Progenitor cell of endocrine pancreas (in vitro differentiated cells): ENCODE results near the gene OR6B3. TPM values are rescaled to one million over a fixed set of nuclear protein-coding genes. Genes with fewer than 3 reads are reported as not detected.

Source experiments
- DNase-seq: peaks from one replicate; pipeline ENCODE4 v3.0.0; 2021; ENCODE audit warnings: low spot score; ENCODE audit not compliant: unreplicated experiment
- H3K27ac Mint-ChIP-seq: 2 replicates; pipeline ENCODE4 v1.8.0; 2021; ENCODE audit warnings: mild to moderate bottlenecking, moderate library complexity, mixed read lengths
- H3K27me3 Mint-ChIP-seq: 2 replicates; pipeline ENCODE4 v1.8.0; 2021; ENCODE audit warnings: mixed read lengths
- H3K36me3 Mint-ChIP-seq: 2 replicates; pipeline ENCODE4 v1.8.0; 2022; ENCODE audit warnings: mixed read lengths; ENCODE audit not compliant: insufficient read depth
- H3K4me1 Mint-ChIP-seq: 2 replicates; pipeline ENCODE4 v1.8.0; 2021; ENCODE audit warnings: low read depth, mixed read lengths
- H3K4me3 Mint-ChIP-seq: 2 replicates; pipeline ENCODE4 v1.8.0; 2021; ENCODE audit warnings: low read depth, mild to moderate bottlenecking, moderate library complexity, mixed read lengths
- H3K9me3 Mint-ChIP-seq: 2 replicates; pipeline ENCODE4 v1.8.0; 2021; ENCODE audit warnings: low read depth, mixed read lengths
- CTCF ChIP-seq: fragments of 200-600 bp; sonication (generic); IDR thresholded peaks from one replicate; pipeline ENCODE4 v1.5.0; 2021; ENCODE audit warnings: antibody characterized with exemption, mild to moderate bottlenecking; ENCODE audit not compliant: unreplicated experiment
- total RNA-seq: library from RNA; stranded (reverse); gene quantifications from 2 replicates; pipeline ENCODE4 v1.2.1, GENCODE V29; 2021

Gene OR6B3
- total RNA-seq, 1 donor from 2014 or later = not detected

- TF ChIP-seq CTCF = no peak
- Mint-ChIP-seq H3K4me1 (no peaks in the 10 kb centered on the region), H3K9me3 (no peaks in the 10 kb centered on the region), H3K27me3 (peaks cover 16% of the 10 kb centered on the region), H3K36me3 (no peaks in the 10 kb centered on the region), H3K27ac (no peak overlapping the region), H3K4me3 (no peak overlapping the region)
- no peak for DNase-seq
Measured at GRCh38 chr2:240066489-240066888, 13.2 kb upstream of the OR6B3 start.

GRCh38 chr2:240064898-240065297, 11.6 kb upstream of the OR6B3 start:
- no peaks in the 10 kb centered on the region for H3K9me3 Mint-ChIP-seq
- H3K27me3 Mint-ChIP-seq = peaks cover 23% of the 10 kb centered on the region
- no peak overlapping the region for H3K4me3 Mint-ChIP-seq
- no peaks in the 10 kb centered on the region for H3K4me1 Mint-ChIP-seq
- no peaks in the 10 kb centered on the region for H3K36me3 Mint-ChIP-seq
- DNase-seq = no peak
- no peak for TF ChIP-seq CTCF
- H3K27ac Mint-ChIP-seq = no peak overlapping the region

- no peak overlapping the region for H3K4me3 Mint-ChIP-seq
- DNase-seq = no peak
- H3K27ac Mint-ChIP-seq = no peak overlapping the region
- H3K4me1 Mint-ChIP-seq = no peaks in the 10 kb centered on the region
- H3K36me3 Mint-ChIP-seq = no peaks in the 10 kb centered on the region
- peak; percentile 70 for TF ChIP-seq CTCF
- H3K27me3 Mint-ChIP-seq = peaks cover 54% of the 10 kb centered on the region
- no peaks in the 10 kb centered on the region for H3K9me3 Mint-ChIP-seq
Measured at GRCh38 chr2:240060977-240061591, 7.8 kb upstream of the OR6B3 start.

GRCh38 chr2:240056678-240057077, 3.4 kb upstream of the OR6B3 start:
- no peak overlapping the region for H3K27ac Mint-ChIP-seq
- no peak for DNase-seq
- H3K9me3 Mint-ChIP-seq = no peaks in the 10 kb centered on the region
- H3K4me3 Mint-ChIP-seq = no peak overlapping the region
- H3K4me1 Mint-ChIP-seq = peaks cover 1% of the 10 kb centered on the region
- no peak for TF ChIP-seq CTCF
- H3K27me3 Mint-ChIP-seq = peaks cover 77% of the 10 kb centered on the region
- no peaks in the 10 kb centered on the region for H3K36me3 Mint-ChIP-seq

- no peak for TF ChIP-seq CTCF
- no peak overlapping the region for H3K4me3 Mint-ChIP-seq
- H3K27ac Mint-ChIP-seq = no peak overlapping the region
- peaks cover 82% of the 10 kb centered on the region for H3K27me3 Mint-ChIP-seq
- no peaks in the 10 kb centered on the region for H3K9me3 Mint-ChIP-seq
- H3K4me1 Mint-ChIP-seq = peaks cover 1% of the 10 kb centered on the region
- no peaks in the 10 kb centered on the region for H3K36me3 Mint-ChIP-seq
- no peak for DNase-seq
Measured at GRCh38 chr2:240055177-240055917, 2.0 kb upstream of the OR6B3 start.
